ENCODE measurements around the gene TRPV2.
A peak's percentile ranks its signal among the peaks of the same experiment; 100 is the strongest.
"Not testable (repeated sequence)": the region's sequence is repeated elsewhere in the genome, so short reads cannot be mapped to it uniquely, and the experiment has no call there.

Gene TRPV2

DNA sequence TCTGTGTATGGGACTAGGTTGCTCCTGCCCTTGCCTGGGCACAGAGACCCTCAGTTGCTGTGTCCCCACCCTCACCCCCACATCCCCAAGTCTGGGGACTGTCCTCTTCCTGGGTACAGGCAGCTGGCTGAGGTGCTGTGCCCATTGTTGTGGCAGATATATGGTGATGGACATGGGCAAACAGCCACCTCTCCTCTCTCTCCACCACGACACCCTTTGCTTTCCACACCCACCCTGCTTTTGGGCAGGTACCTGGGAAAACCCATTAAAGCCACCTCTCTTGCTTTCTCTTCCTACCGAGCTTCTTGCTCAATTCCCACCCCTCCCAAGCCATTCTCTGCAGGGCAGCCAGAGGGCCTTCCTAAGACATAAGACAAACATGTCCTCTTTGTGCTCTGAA, 21.7 kb downstream of the TRPV2 start:
- DNase-seq = no peak

GRCh38 chr17:16438173-16438556, 22.8 kb downstream of the TRPV2 start:
- no peak for DNase-seq

- DNase-seq = peak; percentile 100
Observed at GRCh38 chr17:16438557-16439302, 23.4 kb downstream of the TRPV2 start.

- no peak for DNase-seq
Observed at GRCh38 chr17:16439303-16439791, 24.0 kb downstream of the TRPV2 start.

DNA sequence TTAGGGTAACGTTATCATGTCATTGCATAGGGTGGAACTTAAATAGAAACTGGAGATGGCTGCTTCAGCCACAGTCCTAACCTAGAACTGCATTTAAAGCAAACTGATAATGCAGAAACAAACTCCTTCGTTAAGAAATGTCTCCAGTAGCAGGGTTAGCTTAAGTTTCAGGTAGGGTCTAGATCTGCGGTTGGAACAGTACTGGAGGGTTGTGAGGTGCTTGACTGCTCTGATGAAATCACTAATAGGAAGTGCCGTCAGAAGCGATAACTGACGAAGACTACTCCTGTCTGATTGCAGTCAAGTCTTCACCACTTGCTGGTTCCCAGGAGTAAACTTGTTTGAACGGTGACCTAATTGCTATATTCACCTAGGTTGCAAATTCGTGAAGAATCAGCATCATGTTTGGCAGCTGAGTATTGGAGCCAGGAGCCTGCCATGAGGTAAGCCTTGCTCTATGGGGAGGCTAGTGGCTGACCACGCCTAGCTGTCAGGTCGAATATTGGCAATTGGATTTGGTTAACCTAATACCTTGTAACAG, 24.5 kb downstream of the TRPV2 start:
- DNase-seq = peak; percentile 28

GRCh38 chr17:16440354-16440753, 25.0 kb downstream of the TRPV2 start:
- DNase-seq = not testable (repeated sequence)

- DNase-seq = no peak
Observed at GRCh38 chr17:16440901-16441629, 25.7 kb downstream of the TRPV2 start.

DNA sequence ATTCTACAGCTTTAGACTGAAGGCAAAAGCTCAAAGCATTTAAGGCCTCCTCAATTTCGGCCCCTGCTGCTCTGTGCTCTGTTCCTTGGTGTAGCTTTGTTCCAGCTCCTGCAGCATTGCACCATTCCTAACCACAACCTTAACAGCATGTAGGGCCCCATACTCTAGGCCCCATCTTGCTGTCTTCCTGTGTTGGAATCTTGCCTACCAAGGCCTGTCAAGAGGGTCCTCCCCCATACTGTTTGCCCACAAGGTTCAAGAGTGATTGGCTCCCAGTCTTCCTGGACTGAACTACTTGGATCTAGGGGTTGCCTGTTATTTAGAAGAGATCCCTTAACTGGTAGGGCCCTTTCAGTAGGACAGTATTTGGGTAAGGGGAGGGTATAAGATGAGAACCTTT, 26.8 kb downstream of the TRPV2 start:
- peak; percentile 84 for DNase-seq

DNA sequence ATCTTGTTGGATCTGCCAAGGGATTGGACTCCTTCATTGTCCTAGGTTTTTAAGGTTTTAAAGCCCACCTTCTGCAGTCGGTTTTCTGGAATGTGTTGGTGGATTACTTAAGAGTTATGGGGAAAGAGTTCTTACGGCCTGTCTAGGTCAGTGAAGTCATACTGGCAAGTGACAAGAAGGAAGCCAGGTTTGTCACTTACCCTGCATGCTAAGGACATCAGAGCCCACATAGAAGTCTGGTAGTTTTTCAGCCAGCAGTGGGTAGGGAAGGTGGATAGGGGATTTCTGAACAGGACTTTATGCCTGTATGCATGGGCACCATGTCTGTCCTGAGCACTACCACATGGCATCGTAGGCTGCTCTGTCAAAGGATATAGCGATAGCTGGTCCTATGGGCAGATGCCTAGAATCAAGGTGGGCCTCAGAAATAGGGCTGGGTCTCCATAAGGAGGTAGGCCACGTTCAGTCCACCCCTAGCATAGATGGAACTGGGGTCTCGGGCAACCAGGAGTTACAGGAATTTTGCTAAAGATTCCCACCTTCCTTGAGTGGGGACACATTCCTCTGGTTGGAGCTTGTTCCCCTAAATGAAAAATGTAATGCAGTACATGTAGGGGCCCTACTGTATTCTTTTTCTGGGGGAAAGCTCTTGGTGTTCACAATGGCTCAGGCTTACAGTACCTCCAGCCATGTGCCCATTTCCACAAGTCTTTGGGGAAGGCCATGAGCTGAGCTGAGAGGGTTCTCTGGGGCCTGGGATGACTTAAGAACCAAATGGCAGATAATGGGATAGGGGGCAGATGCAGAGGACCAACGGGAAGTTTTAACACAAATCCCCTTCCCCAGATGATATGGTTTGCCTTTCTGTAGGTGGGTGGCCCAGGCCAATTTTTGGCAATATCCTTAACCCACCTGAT, 27.5 kb downstream of the TRPV2 start:
- DNase-seq = peak; percentile 46

DNA sequence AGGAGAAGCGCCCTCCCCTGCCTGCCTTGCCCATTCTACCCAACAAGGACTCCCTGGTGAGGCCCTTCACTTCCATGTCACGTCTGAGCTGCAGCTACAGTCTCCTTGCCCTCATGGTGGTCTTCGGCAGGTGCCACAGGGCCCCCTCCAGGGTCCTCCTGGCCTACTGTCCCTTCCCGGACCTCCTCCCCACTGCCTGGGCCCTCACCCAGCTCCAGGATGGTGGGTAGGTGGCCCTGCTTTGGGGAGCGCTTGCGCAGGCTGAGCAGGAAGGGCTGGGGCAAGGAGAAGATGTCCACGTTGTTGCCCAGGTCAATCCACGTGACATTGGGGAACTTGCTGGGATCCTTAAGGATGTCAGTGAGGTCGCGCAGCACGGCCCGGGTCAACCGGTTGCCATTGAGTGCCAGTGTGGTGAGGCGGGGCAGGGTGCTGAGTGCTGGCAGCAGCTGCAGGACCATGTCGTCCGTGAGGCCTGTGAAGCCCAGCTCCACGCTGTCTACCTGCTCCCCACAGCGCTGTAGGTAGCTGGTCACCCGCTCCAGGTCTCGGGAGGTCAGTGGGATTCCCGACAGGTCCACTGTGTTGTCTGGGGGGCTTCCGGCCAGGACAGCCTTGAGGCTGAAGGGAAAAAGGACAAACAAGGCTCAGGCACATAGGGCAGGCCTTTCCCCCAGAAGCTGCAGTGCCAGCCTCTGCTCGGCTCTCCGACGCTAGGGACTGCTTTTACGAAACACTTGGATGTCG, 28.3 kb downstream of the TRPV2 start:
- peak; percentile 39 for DNase-seq

- peak; percentile 38 for DNase-seq
Observed at GRCh38 chr17:16444258-16444886, 29.0 kb downstream of the TRPV2 start.

GRCh38 chr17:16446338-16446983, 31.1 kb downstream of the TRPV2 start:
- DNase-seq = peak; percentile 45

GRCh38 chr17:16447676-16448075, 32.3 kb downstream of the TRPV2 start:
- DNase-seq = no peak

DNA sequence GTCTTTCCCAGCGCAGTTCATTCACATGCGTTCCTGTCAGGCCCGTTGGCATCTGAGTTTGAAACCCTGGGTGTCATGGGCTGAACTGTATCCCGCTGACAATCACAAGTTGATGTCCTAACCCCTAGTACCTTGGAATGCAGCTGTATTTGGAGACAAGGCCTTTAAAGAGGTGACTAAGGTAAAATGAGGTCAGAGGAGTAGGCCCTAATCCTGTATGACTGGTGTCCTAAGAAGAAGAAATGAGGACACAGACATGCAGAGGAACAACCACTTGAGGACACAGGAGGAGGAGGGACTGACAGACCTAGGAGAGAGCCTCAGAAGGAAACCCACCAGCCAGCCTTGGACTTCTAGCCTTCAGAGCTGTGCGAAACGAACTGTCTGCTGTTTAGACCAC, 33.1 kb downstream of the TRPV2 start:
- peak; percentile 7 for DNase-seq

DNA sequence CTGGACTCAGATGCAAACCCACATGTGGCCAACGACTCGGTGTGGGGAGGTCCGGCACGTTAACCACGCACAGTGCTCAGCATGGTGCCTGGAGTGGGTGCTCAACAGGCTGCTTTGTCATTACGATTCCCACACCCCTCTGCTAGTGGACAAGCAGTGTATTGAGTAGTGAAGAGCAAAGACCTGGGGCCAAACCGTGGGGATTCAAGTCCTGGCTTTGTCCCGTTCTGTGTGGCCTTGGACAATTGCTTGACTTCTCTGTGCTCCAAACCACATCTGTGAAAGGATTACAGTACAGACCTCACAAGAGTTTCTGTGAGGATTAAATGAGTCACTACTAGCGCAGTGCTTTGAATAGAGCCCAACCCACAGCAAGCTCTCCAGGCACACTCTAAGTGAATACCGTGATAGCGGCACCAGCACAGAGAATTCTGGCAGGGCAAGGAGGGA, 33.8 kb downstream of the TRPV2 start:
- peak; percentile 70 for DNase-seq

DNA sequence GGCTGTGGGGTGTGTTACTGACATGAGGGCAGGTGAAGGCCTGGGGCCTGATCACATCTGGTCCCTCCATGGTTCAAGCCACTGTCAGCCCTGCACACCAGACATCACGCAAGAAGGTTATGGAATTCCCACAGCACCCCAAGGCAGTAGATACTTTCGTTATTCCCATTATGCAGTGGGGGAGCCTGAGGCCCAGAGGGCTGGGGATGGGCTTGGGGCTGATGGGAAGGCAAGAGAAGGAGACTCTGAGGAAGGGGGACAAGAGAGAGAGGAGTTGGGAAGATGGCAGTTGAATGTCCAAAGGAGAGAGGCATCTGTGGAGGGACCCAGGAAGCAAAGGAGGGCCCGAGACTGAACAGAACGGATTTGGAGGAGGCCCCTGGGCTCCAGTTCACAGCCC, 34.7 kb downstream of the TRPV2 start:
- no peak for DNase-seq

- not testable (repeated sequence) for DNase-seq
Observed at GRCh38 chr17:16452268-16452667, 36.9 kb downstream of the TRPV2 start.

- no peak for DNase-seq
Observed at GRCh38 chr17:16453493-16453851, 38.1 kb downstream of the TRPV2 start.

DNA sequence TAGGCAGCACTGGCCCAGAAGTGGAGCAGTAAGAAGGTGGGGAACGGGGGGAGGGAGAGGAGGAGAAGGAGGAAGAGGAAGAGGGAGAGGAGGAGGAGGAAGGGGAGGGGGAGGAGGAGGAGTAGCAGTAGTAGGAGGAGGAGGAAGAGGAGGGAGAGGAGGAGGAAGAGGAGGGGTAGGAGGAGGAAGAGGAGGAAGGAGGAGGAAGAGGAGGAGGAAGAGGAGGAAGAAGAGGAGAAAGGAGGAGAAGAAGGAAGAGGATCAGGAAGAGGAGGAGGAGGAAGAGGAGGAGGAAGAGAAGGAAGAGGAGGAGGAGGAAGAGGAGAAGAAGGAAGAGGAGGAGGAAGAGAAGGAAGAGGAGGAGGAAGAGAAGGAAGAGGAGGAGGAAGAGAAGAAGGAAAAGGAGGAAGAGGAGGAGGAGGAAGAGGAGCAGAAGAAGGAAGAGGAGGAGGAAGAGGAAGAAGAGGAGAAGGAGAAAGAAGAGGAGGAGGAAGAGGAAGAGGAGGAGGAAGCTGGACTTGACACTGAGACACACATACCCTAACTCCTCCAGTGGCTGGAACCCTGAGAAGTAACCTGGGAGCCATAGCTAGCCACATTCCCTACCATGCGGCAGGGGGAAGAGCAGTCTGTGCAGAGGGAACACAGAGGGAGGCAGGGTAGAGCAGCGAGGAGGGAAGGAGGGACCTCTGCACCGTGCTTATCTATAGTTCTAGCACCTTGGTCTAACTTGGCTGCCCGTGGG, 40.8 kb downstream of the TRPV2 start:
- no peak for DNase-seq

- no peak for DNase-seq
Observed at GRCh38 chr17:16456742-16457316, 41.5 kb downstream of the TRPV2 start.
